Right lobe of liver (tissue), 6 donors: ENCODE data around the gene OMD. TPM values are rescaled to one million over a fixed set of nuclear protein-coding genes. Genes with fewer than 3 reads are reported as not detected.

ENCODE experiments used
- ATAC-seq, 4 donors: fragments of 200-7000 bp; cut with Tn5 transposase; one replicate each; pipeline ENCODE4 v1.9.1; 2020; ENCODE audit warnings: mild to moderate bottlenecking in 4 of 4, moderate library complexity in 4 of 4
- DNase-seq, 3 donors: peaks; one replicate each; pipeline ENCODE4 v3.0.0-alpha.2; 2020
- H3K27ac ChIP-seq, 3 donors: fragments of 200-600 bp; one replicate each; pipeline ENCODE4 v1.8.0; 2022
- H3K27me3 ChIP-seq, 2 donors: fragments of 200-600 bp; one replicate each; pipeline ENCODE4 v1.8.0; 2022
- H3K36me3 ChIP-seq, 4 donors: fragments of 200-600 bp; sonication (generic) in 1 of 4; one replicate each; pipeline versions ENCODE4 v1.5.1 to v1.8.0; 2017 to 2022; ENCODE audit warnings: control low read depth in 1 of 4
- H3K4me1 ChIP-seq, 4 donors: fragments of 200-600 bp; sonication (generic) in 1 of 4; one replicate each; pipeline versions ENCODE4 v1.5.1 to v1.8.0; 2017 to 2022; ENCODE audit warnings: control low read depth in 1 of 4
- H3K4me3 ChIP-seq, 3 donors: fragments of 200-600 bp; one replicate each; pipeline ENCODE4 v1.8.0; 2022
- H3K9me3 ChIP-seq, 4 donors: fragments of 200-600 bp; sonication (generic) in 1 of 4; one replicate each; pipeline versions ENCODE4 v1.5.1 to v1.8.0; 2017 to 2022; ENCODE audit warnings: control low read depth in 1 of 4
- CTCF ChIP-seq, 4 donors: fragments of 200-600 bp in 3 of 4; fragments of 450-650 bp in 1 of 4; IDR thresholded peaks; one replicate each; pipeline versions ENCODE4 v1.5.1 to v1.8.0; 2016 to 2022; ENCODE audit warnings: antibody characterized with exemption in 4 of 4, mild to moderate bottlenecking in 2 of 4
- POLR2A ChIP-seq: fragments of 450-650 bp; IDR thresholded peaks from one replicate; pipeline ENCODE4 v1.6.1; 2017; ENCODE audit warnings: antibody characterized with exemption, mild to moderate bottlenecking
- WGBS: methylation state at CpG from one replicate; pipeline ENCODE4 v1.1.6; 2018; ENCODE audit warnings: low coverage, low lambda C conversion rate; ENCODE audit not compliant: insufficient coverage; ENCODE audit errors: missing lambda C conversion rate; 5-methylcytosine and 5-hydroxymethylcytosine counted together
- intact Hi-C, 2 donors: fragments of 100-400 bp; cut with DNase I; formaldehyde crosslinking; loops; one replicate each; pipeline versions ENCODE4 v1.11.2 to v1.14.1; 2022
- long read RNA-seq: library from polyadenylated mRNA; unstranded; transcript quantifications from one replicate; pipeline ENCODE4 v2.0.0, GENCODE V29; 2019
- total RNA-seq, 6 experiments: library from RNA; depleted of rRNA in 2 of 6; stranded (reverse); fragments of >200 nt in 2 of 6; fragmentation: NEBNext Ultra II Directional in 3 of 6; extraction: Animal tissue kit (Norgen Biotek cat#: 25700) in 3 of 6; gene quantifications; one replicate each; pipeline versions ENCODE4 v1.1.0 to v1.2.4, GENCODE V29; 2016 to 2023
- donor health status: DM: no; HTN: yes; CAD: no.
- donor health status: DM: no; HTN: no; CAD: no.
- donor health status: DM: no; HTN: no; CAD: no.
- donor health status: DM: no; HTN: yes; CAD: no.
- donor health status: DM: no; HTN: yes; CAD: no.

Gene OMD, protein sequence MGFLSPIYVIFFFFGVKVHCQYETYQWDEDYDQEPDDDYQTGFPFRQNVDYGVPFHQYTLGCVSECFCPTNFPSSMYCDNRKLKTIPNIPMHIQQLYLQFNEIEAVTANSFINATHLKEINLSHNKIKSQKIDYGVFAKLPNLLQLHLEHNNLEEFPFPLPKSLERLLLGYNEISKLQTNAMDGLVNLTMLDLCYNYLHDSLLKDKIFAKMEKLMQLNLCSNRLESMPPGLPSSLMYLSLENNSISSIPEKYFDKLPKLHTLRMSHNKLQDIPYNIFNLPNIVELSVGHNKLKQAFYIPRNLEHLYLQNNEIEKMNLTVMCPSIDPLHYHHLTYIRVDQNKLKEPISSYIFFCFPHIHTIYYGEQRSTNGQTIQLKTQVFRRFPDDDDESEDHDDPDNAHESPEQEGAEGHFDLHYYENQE
- 1 to 10 TPM in 2 of 6 experiments, under 1 TPM in 3, not detected in 1; 0.11 to 2.0 (median 0.56) TPM for total RNA-seq
- long read RNA-seq = 0 reads

- no peak for ATAC-seq
- intact Hi-C loops = no loop called here
- 50% methylated on average over 1 of the region's 1 CpG for WGBS
- no peak within 1 kb of the TSS for H3K27ac ChIP-seq
- no peaks in the 10 kb centered on the region for H3K4me1 ChIP-seq
- TF ChIP-seq POLR2A = no peak
- no peak for TF ChIP-seq CTCF (IDR thresholded peaks at IDR 0.05)
- no peak for DNase-seq
- no peaks in the 10 kb centered on the region for H3K9me3 ChIP-seq
- H3K36me3 ChIP-seq = no peaks in the 10 kb centered on the region
- H3K4me3 ChIP-seq = no peak within 1 kb of the TSS
- H3K27me3 ChIP-seq = no peaks in the 10 kb centered on the region
Observed at GRCh38 chr9:92424340-92424739, at the start of gene OMD. TSS of gene OMD (minus strand) at chr9:92424471. CDS start at chr9:92417558, 6,913 bp downstream.

DNA sequence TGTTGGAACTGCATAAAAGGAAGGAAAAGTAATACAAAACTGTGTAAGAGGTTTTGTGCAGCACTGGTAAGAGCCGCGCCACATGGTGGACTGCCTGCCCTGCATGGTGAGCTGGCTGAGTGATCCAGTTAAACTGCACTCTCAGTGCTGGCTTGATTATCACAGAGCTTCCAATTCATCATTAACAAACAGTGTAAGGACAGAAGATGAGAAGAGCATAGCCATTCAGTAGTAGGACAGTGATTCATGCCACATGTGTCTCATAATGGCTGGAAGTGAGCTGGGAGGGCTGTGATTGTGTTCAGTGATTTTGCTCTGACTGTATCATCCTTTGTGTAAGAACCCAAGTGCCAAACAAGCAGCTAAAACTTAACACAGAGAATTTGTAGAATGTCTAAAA, 43.9 kb upstream of the OMD start:
- Histone ChIP-seq H3K4me3 (no peak overlapping the region), H3K9me3 (no peaks in the 10 kb centered on the region), H3K27ac (no peak overlapping the region), H3K4me1 (no peaks in the 10 kb centered on the region), H3K27me3 (no peaks in the 10 kb centered on the region), H3K36me3 (no peaks in the 10 kb centered on the region)
- 100% methylated on average over 2 of the region's 2 CpGs for WGBS
- intact Hi-C loops = no loop called here
- ATAC-seq (no peak), DNase-seq (no peak)
- TF ChIP-seq POLR2A = no peak
- no peak for TF ChIP-seq CTCF (IDR thresholded peaks at IDR 0.05)

GRCh38 chr9:92467511-92467910, 43.2 kb upstream of the OMD start:
- H3K27ac ChIP-seq = no peak overlapping the region
- no peaks in the 10 kb centered on the region for H3K36me3 ChIP-seq
- ATAC-seq (no peak), DNase-seq (no peak)
- 89% methylated on average over 2 of the region's 2 CpGs for WGBS
- intact Hi-C loops = no loop called here
- H3K4me1 ChIP-seq = no peaks in the 10 kb centered on the region
- H3K27me3 ChIP-seq = no peaks in the 10 kb centered on the region
- no peak overlapping the region for H3K4me3 ChIP-seq
- no peaks in the 10 kb centered on the region for H3K9me3 ChIP-seq
- TF ChIP-seq CTCF (IDR thresholded peaks at IDR 0.05) (no peak), POLR2A (no peak)

- Histone ChIP-seq H3K4me3 (no peak overlapping the region), H3K27me3 (no peaks in the 10 kb centered on the region), H3K9me3 (no peaks in the 10 kb centered on the region), H3K36me3 (no peaks in the 10 kb centered on the region), H3K4me1 (no peaks in the 10 kb centered on the region), H3K27ac (no peak overlapping the region)
- DNase-seq (no peak), ATAC-seq (no peak)
- WGBS = 50% methylated on average over 1 of the region's 1 CpG
- intact Hi-C loops = no loop called here
- no peak for TF ChIP-seq CTCF (IDR thresholded peaks at IDR 0.05)
- TF ChIP-seq POLR2A = no peak
Observed at GRCh38 chr9:92467041-92467440, 42.8 kb upstream of the OMD start.
